DOHH2 (cell line): Measurements from ENCODE around the gene C20orf173.

Experiments used
- H3F3A ChIP-seq: fragments of 200-600 bp; sonication (generic), shearing (Covaris generic); 2 replicates; pipeline ENCODE4 v1.6.0; 2016; ENCODE audit warnings: antibody characterized with exemption, mild to moderate bottlenecking; ENCODE audit not compliant: control insufficient read depth, insufficient read depth
- H3K27ac ChIP-seq: fragments of 200-600 bp; sonication (generic); 2 replicates; pipeline ENCODE4 v1.5.1; 2014; ENCODE audit warnings: low read depth, mild to moderate bottlenecking, low read length, moderate library complexity
- H3K27me3 ChIP-seq: fragments of 200-600 bp; sonication (generic); 2 replicates; pipeline ENCODE4 v1.6.1; 2014; ENCODE audit warnings: mild to moderate bottlenecking, low read length, mixed read lengths; ENCODE audit not compliant: control insufficient read depth
- H3K36me3 ChIP-seq: fragments of 200-600 bp; sonication (generic); 2 replicates; pipeline ENCODE4 v1.6.1; 2014; ENCODE audit warnings: mild to moderate bottlenecking, low read length, moderate library complexity, mixed read lengths; ENCODE audit not compliant: control insufficient read depth
- H3K4me1 ChIP-seq: fragments of 200-600 bp; sonication (generic); 2 replicates; pipeline ENCODE4 v1.6.1; 2014; ENCODE audit warnings: mild to moderate bottlenecking, low read length, mixed read lengths; ENCODE audit not compliant: control insufficient read depth
- H3K4me2 ChIP-seq: fragments of 200-600 bp; sonication (generic); 2 replicates; pipeline ENCODE4 v1.6.0; 2014; ENCODE audit warnings: mild to moderate bottlenecking, low read length, moderate library complexity
- H3K4me3 ChIP-seq: fragments of 200-600 bp; sonication (generic); 2 replicates; pipeline ENCODE4 v1.5.1; 2014; ENCODE audit warnings: mild to moderate bottlenecking, low read length, mixed read lengths
- H3K79me2 ChIP-seq: fragments of 200-600 bp; sonication (generic); 2 replicates; pipeline ENCODE4 v1.6.1; 2014; ENCODE audit warnings: mild to moderate bottlenecking, low read length, mixed read lengths; ENCODE audit not compliant: control insufficient read depth
- H3K9me2 ChIP-seq: fragments of 200-600 bp; sonication (generic); replicated peaks from 2 replicates; pipeline ENCODE4 v1.6.1; 2014; ENCODE audit warnings: mild to moderate bottlenecking, low read length, mixed read lengths; ENCODE audit not compliant: control insufficient read depth
- H3K9me3 ChIP-seq: fragments of 200-600 bp; sonication (generic); 2 replicates; pipeline ENCODE4 v1.6.1; 2014; ENCODE audit warnings: antibody characterized with exemption, low read length, mixed read lengths; ENCODE audit not compliant: control insufficient read depth, insufficient read depth
- H4K20me1 ChIP-seq: fragments of 200-600 bp; sonication (generic); 2 replicates; pipeline ENCODE4 v1.6.0; 2014; ENCODE audit warnings: low read depth, mild to moderate bottlenecking, antibody characterized with exemption, low read length, moderate library complexity; ENCODE audit not compliant: control insufficient read depth, insufficient read depth
- EZH2phosphoT487 ChIP-seq: fragments of 200-600 bp; sonication (generic); IDR thresholded peaks from 2 replicates; pipeline ENCODE4 v1.6.1; 2017; ENCODE audit warnings: borderline replicate concordance, mild to moderate bottlenecking, antibody characterized with exemption, low read length, moderate library complexity, mixed read lengths
- TF ChIP-seq, protein P1 (sequence below): fragments of 200-600 bp; sonication (generic); IDR thresholded peaks from one replicate; pipeline ENCODE4 v1.5.1; 2014; ENCODE audit warnings: antibody characterized with exemption, mild to moderate bottlenecking, low read depth, low read length; ENCODE audit not compliant: poor library complexity, severe bottlenecking

C20orf173 gene

DNA sequence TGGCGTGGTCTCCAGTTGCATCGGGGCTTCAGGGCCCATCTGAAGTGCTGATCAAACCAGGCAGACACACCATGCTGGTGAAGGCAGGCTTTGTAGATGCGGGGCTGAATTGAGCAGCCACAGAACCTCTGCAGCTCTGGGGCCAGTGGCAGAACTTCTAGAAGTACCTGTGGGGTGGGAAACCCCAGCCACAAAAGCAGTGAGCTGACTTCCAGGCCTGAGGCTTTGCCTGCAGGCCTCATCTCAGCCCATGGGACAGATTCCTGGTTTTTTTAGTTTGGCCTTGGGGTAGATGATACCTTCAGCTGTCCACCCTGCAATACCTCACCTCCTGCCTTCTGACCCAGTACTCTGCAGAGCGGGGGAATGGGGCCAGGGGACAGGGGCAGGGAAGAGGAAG is 14.1 kb downstream of the C20orf173 start:
- Histone ChIP-seq H3K27me3 (no peaks in the 10 kb centered on the region), H3K27ac (no peak overlapping the region), H3K36me3 (peaks cover 18% of the 10 kb centered on the region), H3K9me2 (no peaks in the 10 kb centered on the region), H4K20me1 (no peaks in the 10 kb centered on the region), H3K4me1 (no peaks in the 10 kb centered on the region), H3F3A (no peaks in the 10 kb centered on the region), H3K4me3 (no peak overlapping the region), H3K9me3 (no peaks in the 10 kb centered on the region), H3K79me2 (no peaks in the 10 kb centered on the region), H3K4me2 (no peak overlapping the region)
- TF ChIP-seq, protein P1, sequence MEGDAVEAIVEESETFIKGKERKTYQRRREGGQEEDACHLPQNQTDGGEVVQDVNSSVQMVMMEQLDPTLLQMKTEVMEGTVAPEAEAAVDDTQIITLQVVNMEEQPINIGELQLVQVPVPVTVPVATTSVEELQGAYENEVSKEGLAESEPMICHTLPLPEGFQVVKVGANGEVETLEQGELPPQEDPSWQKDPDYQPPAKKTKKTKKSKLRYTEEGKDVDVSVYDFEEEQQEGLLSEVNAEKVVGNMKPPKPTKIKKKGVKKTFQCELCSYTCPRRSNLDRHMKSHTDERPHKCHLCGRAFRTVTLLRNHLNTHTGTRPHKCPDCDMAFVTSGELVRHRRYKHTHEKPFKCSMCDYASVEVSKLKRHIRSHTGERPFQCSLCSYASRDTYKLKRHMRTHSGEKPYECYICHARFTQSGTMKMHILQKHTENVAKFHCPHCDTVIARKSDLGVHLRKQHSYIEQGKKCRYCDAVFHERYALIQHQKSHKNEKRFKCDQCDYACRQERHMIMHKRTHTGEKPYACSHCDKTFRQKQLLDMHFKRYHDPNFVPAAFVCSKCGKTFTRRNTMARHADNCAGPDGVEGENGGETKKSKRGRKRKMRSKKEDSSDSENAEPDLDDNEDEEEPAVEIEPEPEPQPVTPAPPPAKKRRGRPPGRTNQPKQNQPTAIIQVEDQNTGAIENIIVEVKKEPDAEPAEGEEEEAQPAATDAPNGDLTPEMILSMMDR: no peak
- no peak for TF ChIP-seq EZH2phosphoT487

DNA sequence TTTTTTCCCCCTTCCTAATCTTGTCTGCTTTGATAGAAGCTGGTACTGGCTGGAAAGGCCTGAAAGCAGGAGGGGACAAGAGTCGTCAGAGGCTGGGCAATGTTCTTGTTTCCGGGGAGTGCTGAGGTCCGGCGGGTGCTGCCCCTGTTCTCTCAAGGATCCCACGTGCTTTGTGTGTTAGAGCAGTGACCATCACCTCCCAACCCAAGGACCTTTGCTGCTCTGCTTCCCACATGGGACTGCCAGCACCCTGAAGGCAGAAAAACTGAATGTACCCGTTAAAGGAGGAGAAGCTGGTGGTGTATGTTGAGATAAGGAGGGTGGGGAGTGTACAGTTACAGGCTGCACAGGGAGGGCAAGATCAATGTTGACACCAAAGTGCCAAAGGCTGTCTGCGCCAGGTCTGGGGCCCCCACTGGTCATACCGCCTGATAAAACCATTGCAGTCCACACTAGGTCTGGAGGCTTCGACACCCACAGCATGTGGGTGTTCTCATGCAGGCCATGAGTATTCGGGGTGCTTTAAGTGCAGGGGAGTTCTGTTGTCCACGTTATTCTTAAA is 15.0 kb downstream of the C20orf173 start:
- no peak for TF ChIP-seq EZH2phosphoT487
- TF ChIP-seq, protein P1: no peak
- H3K27ac ChIP-seq: no peak overlapping the region
- peaks cover 24% of the 10 kb centered on the region for H3K36me3 ChIP-seq
- H3K9me2 ChIP-seq: no peaks in the 10 kb centered on the region
- H3K79me2 ChIP-seq: no peaks in the 10 kb centered on the region
- no peaks in the 10 kb centered on the region for H3K27me3 ChIP-seq
- H3K4me1 ChIP-seq: no peaks in the 10 kb centered on the region
- H3K4me2 ChIP-seq: no peak overlapping the region
- no peaks in the 10 kb centered on the region for H3F3A ChIP-seq
- no peak overlapping the region for H3K4me3 ChIP-seq
- H3K9me3 ChIP-seq: no peaks in the 10 kb centered on the region
- H4K20me1 ChIP-seq: no peaks in the 10 kb centered on the region

DNA sequence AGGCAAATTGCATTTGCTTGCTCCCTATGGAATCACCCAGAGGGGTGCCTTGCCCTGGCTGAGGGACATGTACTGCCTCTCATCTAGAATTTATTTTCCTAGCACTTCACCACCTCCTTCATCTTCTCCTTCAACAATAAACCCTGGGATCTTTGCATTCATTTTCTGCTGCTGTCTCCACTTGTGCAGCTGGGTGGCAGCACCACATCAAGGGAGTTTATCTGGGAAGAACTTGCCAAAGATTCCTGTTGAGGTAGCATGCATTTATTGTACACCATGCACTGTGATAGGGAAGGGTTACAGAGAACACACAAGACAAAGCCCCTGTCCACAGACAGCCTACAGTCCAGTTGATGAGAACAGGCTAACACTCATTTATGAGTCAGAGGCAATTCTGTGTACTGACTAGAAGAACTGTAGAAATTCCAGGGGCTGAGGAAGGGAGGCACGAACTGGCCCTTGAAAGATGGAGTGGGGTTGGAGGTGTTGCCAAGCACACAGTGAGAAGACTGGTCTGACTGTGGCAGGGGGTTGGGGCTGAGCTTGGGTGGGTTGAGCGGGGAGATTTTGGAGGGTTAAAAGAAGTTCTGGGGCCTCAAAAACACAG is 17.5 kb downstream of the C20orf173 start:
- H3K9me3 ChIP-seq: no peaks in the 10 kb centered on the region
- H3K79me2 ChIP-seq: no peaks in the 10 kb centered on the region
- no peak overlapping the region for H3K27ac ChIP-seq
- no peaks in the 10 kb centered on the region for H4K20me1 ChIP-seq
- no peak for TF ChIP-seq EZH2phosphoT487
- TF ChIP-seq, protein P1: peak; percentile 76
- no peak overlapping the region for H3K4me3 ChIP-seq
- H3K36me3 ChIP-seq: peaks cover 42% of the 10 kb centered on the region
- no peaks in the 10 kb centered on the region for H3K4me1 ChIP-seq
- no peaks in the 10 kb centered on the region for H3K27me3 ChIP-seq
- H3K9me2 ChIP-seq: no peaks in the 10 kb centered on the region
- H3F3A ChIP-seq: no peaks in the 10 kb centered on the region
- H3K4me2 ChIP-seq: no peak overlapping the region
